IMR-90 (cell line): Measurements from ENCODE around the gene CSNK2B. TPM values are rescaled to one million over a fixed set of nuclear protein-coding genes. Genes with fewer than 3 reads are reported as not detected.

ENCODE experiments used
- ATAC-seq: fragments of 200-7000 bp; cut with Tn5 transposase; 2 replicates; pipeline ENCODE4 v1.9.1; 2020; ENCODE audit warnings: low read depth, mild to moderate bottlenecking, moderate library complexity
- BruUV-seq: library from RNA; stranded (reverse); fragments of 400-500 nt; replicated peaks from 2 replicates; lab custom pipeline; 2021; lab: Mats Ljungman, UMichigan
- CTCF ChIA-PET: fragments of 300-600 bp; formaldehyde crosslinking; extraction: SDS; loops from one replicate; lab custom pipeline; 2021; ENCODE audit warnings: antibody characterized with exemption; lab: Yijun Ruan, JAX
- POLR2A ChIA-PET: fragments of 300-600 bp; sonication (Branson Sonifier 250); formaldehyde crosslinking; loops from one replicate; lab custom pipeline; 2022; ENCODE audit warnings: antibody characterized with exemption; ENCODE audit not compliant: unreplicated experiment; lab: Charles Lee
- DNase-seq: peaks from one replicate; pipeline ENCODE4 v3.0.0; 2013
- H2AFZ ChIP-seq: replicated peaks from 2 replicates; pipeline ENCODE3; 2013; ENCODE audit warnings: low read length, mild to moderate bottlenecking; ENCODE audit not compliant: poor library complexity
- H2AK5ac ChIP-seq: 2 replicates; pipeline ENCODE4 v1.6.1; 2013; ENCODE audit warnings: low read depth, low read length, inconsistent platforms
- H2AK9ac ChIP-seq: replicated peaks from 2 replicates; pipeline ENCODE3; 2013; ENCODE audit warnings: mild to moderate bottlenecking, low read depth, low read length, moderate library complexity; ENCODE audit not compliant: poor library complexity
- H2BK120ac ChIP-seq: 2 replicates; pipeline ENCODE4 v1.6.1; 2013; ENCODE audit warnings: low read depth, low read length, inconsistent platforms
- H2BK15ac ChIP-seq: 3 replicates; pipeline ENCODE4 v1.6.1; 2013; ENCODE audit warnings: low read depth, low read length, inconsistent platforms
- H2BK20ac ChIP-seq: 2 replicates; pipeline ENCODE4 v1.6.1; 2013; ENCODE audit warnings: low read depth, mild to moderate bottlenecking, inconsistent platforms, low read length, moderate library complexity
- H2BK5ac ChIP-seq: 2 replicates; pipeline ENCODE4 v1.6.1; 2013; ENCODE audit warnings: mild to moderate bottlenecking, low read depth, low read length, inconsistent platforms; ENCODE audit not compliant: poor library complexity, severe bottlenecking
- H3K14ac ChIP-seq: replicated peaks from 2 replicates; pipeline ENCODE4 v1.6.1; 2013; ENCODE audit warnings: low read depth, low read length, inconsistent platforms
- H3K18ac ChIP-seq: 2 replicates; pipeline ENCODE4 v1.6.1; 2013; ENCODE audit warnings: low read depth, low read length, control low read depth
- H3K23ac ChIP-seq: 2 replicates; pipeline ENCODE4 v1.6.1; 2013; ENCODE audit warnings: low read depth, low read length, inconsistent platforms
- H3K27ac ChIP-seq: 2 replicates; pipeline ENCODE4 v1.5.1; 2013; ENCODE audit warnings: mild to moderate bottlenecking, control low read depth, low read length; ENCODE audit not compliant: insufficient read depth
- H3K27me3 ChIP-seq: 2 replicates; pipeline ENCODE4 v1.6.1; 2013; ENCODE audit warnings: low read length; ENCODE audit not compliant: control insufficient read depth, insufficient read depth
- H3K36me3 ChIP-seq: 2 replicates; pipeline ENCODE4 v1.6.1; 2013; ENCODE audit warnings: low read length, mixed read lengths; ENCODE audit not compliant: control insufficient read depth, insufficient read depth
- H3K4ac ChIP-seq: 2 replicates; pipeline ENCODE4 v1.6.1; 2013; ENCODE audit warnings: low read depth, low read length, inconsistent platforms
- H3K4me1 ChIP-seq: 2 replicates; pipeline ENCODE4 v1.6.1; 2013; ENCODE audit warnings: low read length, mixed read lengths; ENCODE audit not compliant: control insufficient read depth, insufficient read depth
- H3K4me2 ChIP-seq: 2 replicates; pipeline ENCODE4 v1.6.1; 2013; ENCODE audit warnings: low read depth, mild to moderate bottlenecking, control low read depth, low read length, moderate library complexity
- H3K4me3 ChIP-seq: 2 replicates; pipeline ENCODE4 v1.5.1; 2013; ENCODE audit warnings: low read depth, mild to moderate bottlenecking, control low read depth, low read length, moderate library complexity; ENCODE audit not compliant: insufficient read depth
- H3K56ac ChIP-seq: 2 replicates; pipeline ENCODE4 v1.6.1; 2013; ENCODE audit warnings: low read length, inconsistent platforms; ENCODE audit not compliant: insufficient read depth; ENCODE audit errors: extremely low read depth
- H3K79me1 ChIP-seq, 2 experiments: 2 replicates each; pipeline ENCODE4 v1.6.1; 2013; ENCODE audit warnings: low read length in 2 of 2, inconsistent platforms in 1 of 2, low read depth in 1 of 2
- H3K9ac ChIP-seq: 2 replicates; pipeline ENCODE4 v1.6.1; 2013; ENCODE audit warnings: low read depth, low read length, control low read depth
- H3K9me1 ChIP-seq: 2 replicates; pipeline ENCODE4 v1.6.1; 2013; ENCODE audit warnings: low read length, inconsistent platforms; ENCODE audit not compliant: insufficient read depth
- H3K9me3 ChIP-seq: 2 replicates; pipeline ENCODE4 v1.6.1; 2013; ENCODE audit warnings: low read length; ENCODE audit not compliant: control insufficient read depth, insufficient read depth
- H4K20me1 ChIP-seq: 2 replicates; pipeline ENCODE4 v1.6.1; 2013; ENCODE audit warnings: low read length, inconsistent platforms; ENCODE audit not compliant: insufficient read depth
- H4K5ac ChIP-seq: 2 replicates; pipeline ENCODE4 v1.6.1; 2013; ENCODE audit warnings: mild to moderate bottlenecking, low read depth, low read length, control low read depth
- H4K8ac ChIP-seq, 2 experiments: 2 replicates each; pipeline ENCODE4 v1.6.1; 2013; ENCODE audit warnings: low read depth in 2 of 2, low read length in 2 of 2, control low read depth in 1 of 2, inconsistent platforms in 1 of 2
- H4K91ac ChIP-seq: 2 replicates; pipeline ENCODE4 v1.6.1; 2013; ENCODE audit warnings: low read depth, low read length, inconsistent platforms; ENCODE audit not compliant: insufficient read depth
- BHLHE40 ChIP-seq: fragments of 150-350 bp; IDR thresholded peaks from 2 replicates; pipeline ENCODE4 v1.6.1; 2016; ENCODE audit warnings: mild to moderate bottlenecking, low read depth, low read length
- CEBPB ChIP-seq: IDR thresholded peaks from 2 replicates; pipeline ENCODE4 v1.6.1; 2012; ENCODE audit warnings: low read depth, low read length, improper control_type of control experiment
- CHD1 ChIP-seq: IDR thresholded peaks from 2 replicates; pipeline ENCODE4 v1.6.1; 2012; ENCODE audit warnings: low read depth, low read length, improper control_type of control experiment
- MAFK ChIP-seq: IDR thresholded peaks from 2 replicates; pipeline ENCODE4 v1.6.1; 2012; ENCODE audit warnings: low read depth, low read length, improper control_type of control experiment
- MAZ ChIP-seq: IDR thresholded peaks from 2 replicates; pipeline ENCODE4 v1.6.1; 2012; ENCODE audit warnings: low read depth, mild to moderate bottlenecking, low read length, improper control_type of control experiment, moderate library complexity, borderline replicate concordance
- MXI1 ChIP-seq: IDR thresholded peaks from 2 replicates; pipeline ENCODE4 v1.6.1; 2012; ENCODE audit warnings: low read depth, mild to moderate bottlenecking, low read length, moderate library complexity, borderline replicate concordance
- NFE2L2 ChIP-seq: fragments of 150-350 bp; IDR thresholded peaks from 2 replicates; pipeline ENCODE4 v1.6.1; 2016; ENCODE audit warnings: low read depth, mild to moderate bottlenecking, low read length
- POLR2A ChIP-seq: IDR thresholded peaks from 2 replicates; pipeline ENCODE4 v1.6.1; 2012; ENCODE audit warnings: mild to moderate bottlenecking, low read depth, low read length
- RCOR1 ChIP-seq: IDR thresholded peaks from 2 replicates; pipeline ENCODE4 v1.6.1; 2012; ENCODE audit warnings: mild to moderate bottlenecking, low read length, improper control_type of control experiment; ENCODE audit not compliant: insufficient replicate concordance
- RFX5 ChIP-seq: IDR thresholded peaks from 2 replicates; pipeline ENCODE4 v1.8.0; 2012; ENCODE audit warnings: low read depth, mild to moderate bottlenecking, low read length, moderate library complexity
- WGBS, 2 experiments: methylation state at CpG; one replicate each; pipeline versions ENCODE4 v1.1.5 to v1.1.7; 2013; ENCODE audit warnings: missing lambda C conversion rate in 2 of 2; ENCODE audit not compliant: insufficient read length in 1 of 2; ENCODE audit errors: extremely low coverage in 2 of 2; 5-methylcytosine and 5-hydroxymethylcytosine counted together
- dilution Hi-C: fragments of 300-500 bp; cut with HindIII; formaldehyde crosslinking; loops from one replicate; pipeline ENCODE4 v1.14.3; 2018; ENCODE audit warnings: low sequenced_read_pairs; ENCODE audit not compliant: unreplicated experiment
- in situ Hi-C: fragments of 300-500 bp; cut with MboI; formaldehyde crosslinking; loops from 3 replicates; pipeline ENCODE4 v1.14.3; 2019; ENCODE audit warnings: low sequenced_read_pairs, inconsistent platforms, mixed read lengths
- intact Hi-C: fragments of 100-400 bp; cut with micrococcal nuclease; formaldehyde crosslinking; loops from 2 replicates; pipeline ENCODE4 v1.10.0; 2022
- polyA plus RNA-seq, 3 experiments: library from polyadenylated mRNA; depleted of rRNA; stranded (reverse); fragments of >200 nt; gene quantifications; 2 replicates each; pipeline ENCODE4 v1.2.3, GENCODE V29; 2012; ENCODE audit warnings: low replicate concordance in 1 of 3
- total RNA-seq: library from RNA; depleted of rRNA; stranded (reverse); fragments of >200 nt; gene quantifications from 2 replicates; pipeline ENCODE4 v1.2.3, GENCODE V29; 2012

The CSNK2B gene
- total and polyA plus RNA-seq, 2 of the 4 experiments (the other 2 are of a cell fraction), result 194 to 240 TPM

GRCh38 chr6:31626952-31627351, 38.9 kb upstream of the CSNK2B start:
- H3K79me1 ChIP-seq, result peaks cover 26 to 71% of the 10 kb centered on the region in 2 experiments
- no peak for ATAC-seq
- no peak overlapping the region for H2BK5ac ChIP-seq
- no peak overlapping the region for H3K4me3 ChIP-seq
- no peak overlapping the region for H3K23ac ChIP-seq
- WGBS, 2 experiments, result no CpG with 5 or more reads among the region's 10 CpGs
- peaks cover 6% of the 10 kb centered on the region for H3K9me1 ChIP-seq
- H4K20me1 ChIP-seq, result peaks cover 45% of the 10 kb centered on the region
- H4K5ac ChIP-seq, result no peak overlapping the region
- no peak overlapping the region for H3K4ac ChIP-seq
- no peak overlapping the region for H2AK5ac ChIP-seq
- no peak overlapping the region for H2AK9ac ChIP-seq
- in situ Hi-C loops (no loop called here), dilution Hi-C loops (no loop called here), intact Hi-C loops (no loop called here)
- no peak overlapping the region for H3K56ac ChIP-seq
- no peaks in the 10 kb centered on the region for H3K4me1 ChIP-seq
- no peak overlapping the region for H3K4me2 ChIP-seq
- no TSS peak for BruUV-seq
- H3K18ac ChIP-seq, result no peak overlapping the region
- H3K27me3 ChIP-seq, result no peaks in the 10 kb centered on the region
- H4K8ac ChIP-seq, result no peak overlapping the region
- no peak overlapping the region for H3K9ac ChIP-seq
- no peak overlapping the region for H3K27ac ChIP-seq
- POLR2A ChIA-PET, result interaction anchor here (0.6 kb wide), 1 partner anchor 182 kb away, joined by 3 read pairs; no protein-coding TSS in a partner anchor
- peaks cover 87% of the 10 kb centered on the region for H3K36me3 ChIP-seq
- H3K14ac ChIP-seq, result no peak overlapping the region
- no peak for TF ChIP-seq CEBPB
- TF ChIP-seq MAFK, result no peak
- TF ChIP-seq MAZ, result no peak
- TF ChIP-seq RFX5, result no peak
- no peak for TF ChIP-seq MXI1
- TF ChIP-seq NFE2L2, result no peak
- no peak for TF ChIP-seq CHD1
- TF ChIP-seq BHLHE40, result no peak
- no peak for TF ChIP-seq RCOR1
- TF ChIP-seq POLR2A, result no peak
- no peak overlapping the region for H2AFZ ChIP-seq
- H2BK20ac ChIP-seq, result no peak overlapping the region
- no peak overlapping the region for H4K91ac ChIP-seq
- H2BK15ac ChIP-seq, result no peak overlapping the region
- H3K9me3 ChIP-seq, result no peaks in the 10 kb centered on the region
- CTCF ChIA-PET, result no interaction called here
- no peak for DNase-seq
- no peak overlapping the region for H2BK120ac ChIP-seq
